A549 treated with Mapracorat at 1 μM for 4 hours (cell line): ENCODE results near the gene ZNF138. TPM values are rescaled to one million over a fixed set of nuclear protein-coding genes. Genes with fewer than 3 reads are reported as not detected.

Source experiments
- total RNA-seq: library from RNA; stranded (reverse); fragments of 200-300 nt; extraction: Qiagen RNA extraction; gene quantifications from 5 replicates; pipeline ENCODE4 v1.2.3, GENCODE V29; 2022

The ZNF138 gene
- total RNA-seq: 2.4 to 3.5 TPM (median 2.7 TPM) in 5 replicates

GRCh38 chr7:64794171-64794844 is at the start of gene ZNF138:
ZNF138 (plus strand) TSS chr7:64794428; CDS start chr7:64794569, 141 bp downstream.

Other genes with a start within 250 kb of the ZNF138 start
- 1.3 to 2.3 TPM (median 2.0 TPM) in 5 replicates for gene ZNF680, start 231.4 kb upstream of the ZNF138 start, total RNA-seq
- 2.3 to 3.0 TPM (median 2.4 TPM) in 5 replicates for gene ZNF107, start 128.3 kb upstream of the ZNF138 start, total RNA-seq
- gene ZNF273, start 108.8 kb downstream of the ZNF138 start, total RNA-seq: 1.8 to 2.8 TPM (median 2.2 TPM) in 5 replicates
- 0.08 to 0.34 TPM (median 0.23 TPM) in 5 replicates for gene ZNF117, start 196.6 kb downstream of the ZNF138 start, total RNA-seq
- gene ERV3-1, start 212.3 kb downstream of the ZNF138 start, total RNA-seq: 2.8 to 5.1 TPM (median 3.3 TPM) in 5 replicates